ENCODE data around the gene S100A1.
A peak's percentile ranks its signal among the peaks of the same experiment; 100 is the strongest.
"Not testable (repeated sequence)": the region's sequence is repeated elsewhere in the genome, so short reads cannot be mapped to it uniquely, and the experiment has no call there.

The S100A1 gene

GRCh38 chr1:153633754-153634665 is 5.8 kb downstream of the S100A1 start, which contains the start of gene CHTOP:
TSS of gene CHTOP (plus strand) at chr1:153634066. CDS start at chr1:153636589, 2,523 bp downstream.
- H3K27me3 ChIP-seq (ENCODE audit: insufficient read depth, low read length): no peaks in the 10 kb centered on the region
- H3K4me3 ChIP-seq (ENCODE audit: low read length): peak within 1 kb of the TSS; percentile 93
- peaks cover 35% of the 10 kb centered on the region for H3K36me3 ChIP-seq (ENCODE audit: insufficient read depth, low read depth, low read length)
- H3K4me1 ChIP-seq (ENCODE audit: insufficient read depth, low read length): no peaks in the 10 kb centered on the region
- H3K9ac ChIP-seq (ENCODE audit: low read depth, low read length): peak within 1 kb of the TSS; percentile 100
- H3K27ac ChIP-seq (ENCODE audit: low read length): peak within 1 kb of the TSS; percentile 97
- H3K9me3 ChIP-seq (ENCODE audit: insufficient read depth, low read depth, low read length): no peaks in the 10 kb centered on the region

GRCh38 chr1:153635872-153636271 is 7.6 kb downstream of the S100A1 start:
- H3K9me3 ChIP-seq (ENCODE audit: insufficient read depth, low read depth, low read length): no peaks in the 10 kb centered on the region
- peak overlapping the region; percentile 93; the same call in 1 of the 2 replicates for H3K4me3 ChIP-seq (ENCODE audit: low read length)
- peaks cover 53% of the 10 kb centered on the region for H3K36me3 ChIP-seq (ENCODE audit: insufficient read depth, low read depth, low read length)
- peak overlapping the region; percentile 25; the same call in 1 of the 2 replicates for H3K9ac ChIP-seq (ENCODE audit: low read depth, low read length)
- H3K27ac ChIP-seq (ENCODE audit: low read length): no peak overlapping the region
- H3K27me3 ChIP-seq (ENCODE audit: insufficient read depth, low read length): no peaks in the 10 kb centered on the region
- no peaks in the 10 kb centered on the region for H3K4me1 ChIP-seq (ENCODE audit: insufficient read depth, low read length)

DNA sequence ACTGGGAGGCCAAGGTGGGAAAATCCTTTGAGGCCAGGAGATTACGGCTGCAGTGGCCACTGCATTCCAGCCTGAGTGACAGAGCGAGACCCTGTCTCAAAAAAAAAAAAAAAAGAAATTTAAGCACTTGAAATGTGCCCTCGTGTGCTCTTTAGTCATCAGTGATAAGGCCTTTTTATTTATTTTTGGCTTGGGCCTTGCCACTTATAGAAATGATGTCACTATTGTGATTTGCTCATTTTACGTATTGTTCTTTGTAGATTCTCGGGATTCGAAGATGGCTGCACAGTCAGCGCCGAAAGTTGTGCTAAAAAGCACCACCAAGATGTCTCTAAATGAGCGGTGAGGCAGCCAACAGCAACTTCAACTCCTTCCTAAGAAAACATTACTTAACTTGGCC is 8.1 kb downstream of the S100A1 start:
- H3K27ac ChIP-seq (ENCODE audit: low read length): no peak overlapping the region
- H3K4me1 ChIP-seq (ENCODE audit: insufficient read depth, low read length): no peaks in the 10 kb centered on the region
- H3K9me3 ChIP-seq (ENCODE audit: insufficient read depth, low read depth, low read length): no peaks in the 10 kb centered on the region
- peak overlapping the region; percentile 25; the same call in 1 of the 2 replicates for H3K9ac ChIP-seq (ENCODE audit: low read depth, low read length)
- peaks cover 58% of the 10 kb centered on the region for H3K36me3 ChIP-seq (ENCODE audit: insufficient read depth, low read depth, low read length)
- H3K4me3 ChIP-seq (ENCODE audit: low read length): no peak overlapping the region; the same call in 1 of the 2 replicates
- no peaks in the 10 kb centered on the region for H3K27me3 ChIP-seq (ENCODE audit: insufficient read depth, low read length)

- no peaks in the 10 kb centered on the region for H3K4me1 ChIP-seq (ENCODE audit: insufficient read depth, low read length)
- H3K9me3 ChIP-seq (ENCODE audit: insufficient read depth, low read depth, low read length): no peaks in the 10 kb centered on the region
- no peaks in the 10 kb centered on the region for H3K27me3 ChIP-seq (ENCODE audit: insufficient read depth, low read length)
- H3K36me3 ChIP-seq (ENCODE audit: insufficient read depth, low read depth, low read length): peaks cover 77% of the 10 kb centered on the region
- H3K27ac ChIP-seq (ENCODE audit: low read length): no peak overlapping the region
- H3K4me3 ChIP-seq (ENCODE audit: low read length): no peak overlapping the region
- no peak overlapping the region for H3K9ac ChIP-seq (ENCODE audit: low read depth, low read length)
Observed at GRCh38 chr1:153638261-153638660, 10.0 kb downstream of the S100A1 start.

DNA sequence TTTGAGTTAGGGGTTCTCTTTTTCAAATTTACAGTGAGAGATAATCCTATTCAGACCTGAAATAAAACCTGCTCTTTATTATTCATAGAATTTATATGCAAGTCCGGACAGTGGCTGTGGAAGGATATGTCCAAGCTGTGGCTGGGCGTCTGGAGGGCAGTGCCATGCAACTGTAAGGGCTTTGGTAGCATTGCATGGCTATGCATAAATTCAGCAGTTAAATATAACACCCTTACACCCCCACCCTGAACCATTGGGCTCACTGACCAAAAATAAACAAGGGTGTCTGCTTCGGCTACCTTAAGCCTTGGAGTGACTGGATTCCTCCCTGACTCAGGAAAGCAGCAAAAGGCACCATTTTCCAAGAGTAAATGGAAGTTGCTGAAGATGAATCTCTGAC is 11.0 kb downstream of the S100A1 start:
- no peaks in the 10 kb centered on the region for H3K27me3 ChIP-seq (ENCODE audit: insufficient read depth, low read length)
- H3K4me3 ChIP-seq (ENCODE audit: low read length): no peak overlapping the region
- H3K9me3 ChIP-seq (ENCODE audit: insufficient read depth, low read depth, low read length): no peaks in the 10 kb centered on the region
- H3K27ac ChIP-seq (ENCODE audit: low read length): no peak overlapping the region
- no peak overlapping the region for H3K9ac ChIP-seq (ENCODE audit: low read depth, low read length)
- peaks cover 88% of the 10 kb centered on the region for H3K36me3 ChIP-seq (ENCODE audit: insufficient read depth, low read depth, low read length)
- H3K4me1 ChIP-seq (ENCODE audit: insufficient read depth, low read length): no peaks in the 10 kb centered on the region

DNA sequence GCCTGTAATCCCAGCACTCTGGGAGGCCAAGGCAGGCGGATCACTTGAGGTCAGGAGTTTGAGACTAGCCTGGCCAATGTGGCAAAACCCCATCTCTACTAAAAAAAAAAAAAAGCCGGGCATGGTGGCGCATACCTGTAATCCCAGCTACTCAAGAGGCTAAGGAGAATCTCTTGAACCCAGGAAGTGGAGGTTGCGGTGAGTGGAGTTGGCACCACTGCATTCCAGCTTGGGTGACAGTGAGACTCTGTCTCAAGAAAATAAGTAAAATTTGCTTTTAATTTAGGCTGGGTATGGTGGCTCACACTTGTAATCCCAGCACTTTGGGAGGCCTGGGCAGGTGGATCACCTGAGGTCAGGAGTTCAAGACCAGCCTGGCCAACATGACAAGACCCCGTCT is 12.0 kb downstream of the S100A1 start:
- H3K27me3 ChIP-seq (ENCODE audit: insufficient read depth, low read length); H3K27ac ChIP-seq (ENCODE audit: low read length); H3K9ac ChIP-seq (ENCODE audit: low read depth, low read length); H3K9me3 ChIP-seq (ENCODE audit: insufficient read depth, low read depth, low read length); H3K4me1 ChIP-seq (ENCODE audit: insufficient read depth, low read length); H3K4me3 ChIP-seq (ENCODE audit: low read length): not testable (repeated sequence)
- peaks cover 97% of the 10 kb centered on the region for H3K36me3 ChIP-seq (ENCODE audit: insufficient read depth, low read depth, low read length)

- H3K9me3 ChIP-seq (ENCODE audit: insufficient read depth, low read depth, low read length): no peaks in the 10 kb centered on the region
- no peaks in the 10 kb centered on the region for H3K27me3 ChIP-seq (ENCODE audit: insufficient read depth, low read length)
- H3K36me3 ChIP-seq (ENCODE audit: insufficient read depth, low read depth, low read length): peaks cover 100% of the 10 kb centered on the region
- H3K9ac ChIP-seq (ENCODE audit: low read depth, low read length): no peak overlapping the region
- no peaks in the 10 kb centered on the region for H3K4me1 ChIP-seq (ENCODE audit: insufficient read depth, low read length)
- no peak overlapping the region for H3K4me3 ChIP-seq (ENCODE audit: low read length)
- H3K27ac ChIP-seq (ENCODE audit: low read length): no peak overlapping the region
Observed at GRCh38 chr1:153640861-153641260, 12.6 kb downstream of the S100A1 start.

GRCh38 chr1:153642161-153642560 is 13.9 kb downstream of the S100A1 start:
- Histone ChIP-seq H3K9me3 (ENCODE audit: insufficient read depth, low read depth, low read length) (no peaks in the 10 kb centered on the region), H3K36me3 (ENCODE audit: insufficient read depth, low read depth, low read length) (peaks cover 97% of the 10 kb centered on the region), H3K27ac (ENCODE audit: low read length) (no peak overlapping the region), H3K4me3 (ENCODE audit: low read length) (no peak overlapping the region), H3K4me1 (ENCODE audit: insufficient read depth, low read length) (no peaks in the 10 kb centered on the region), H3K27me3 (ENCODE audit: insufficient read depth, low read length) (no peaks in the 10 kb centered on the region), H3K9ac (ENCODE audit: low read depth, low read length) (no peak overlapping the region)

GRCh38 chr1:153643100-153643499 is 14.9 kb downstream of the S100A1 start:
- Histone ChIP-seq H3K4me1 (ENCODE audit: insufficient read depth, low read length) (no peaks in the 10 kb centered on the region), H3K36me3 (ENCODE audit: insufficient read depth, low read depth, low read length) (peaks cover 87% of the 10 kb centered on the region), H3K9me3 (ENCODE audit: insufficient read depth, low read depth, low read length) (no peaks in the 10 kb centered on the region), H3K27ac (ENCODE audit: low read length) (no peak overlapping the region), H3K4me3 (ENCODE audit: low read length) (no peak overlapping the region), H3K27me3 (ENCODE audit: insufficient read depth, low read length) (no peaks in the 10 kb centered on the region), H3K9ac (ENCODE audit: low read depth, low read length) (no peak overlapping the region)

GRCh38 chr1:153643816-153644215 is 15.6 kb downstream of the S100A1 start:
- H3K36me3 ChIP-seq (ENCODE audit: insufficient read depth, low read depth, low read length): peaks cover 80% of the 10 kb centered on the region
- no peak overlapping the region for H3K9ac ChIP-seq (ENCODE audit: low read depth, low read length)
- H3K4me3 ChIP-seq (ENCODE audit: low read length): no peak overlapping the region
- no peak overlapping the region for H3K27ac ChIP-seq (ENCODE audit: low read length)
- no peaks in the 10 kb centered on the region for H3K9me3 ChIP-seq (ENCODE audit: insufficient read depth, low read depth, low read length)
- H3K4me1 ChIP-seq (ENCODE audit: insufficient read depth, low read length): no peaks in the 10 kb centered on the region
- H3K27me3 ChIP-seq (ENCODE audit: insufficient read depth, low read length): no peaks in the 10 kb centered on the region

DNA sequence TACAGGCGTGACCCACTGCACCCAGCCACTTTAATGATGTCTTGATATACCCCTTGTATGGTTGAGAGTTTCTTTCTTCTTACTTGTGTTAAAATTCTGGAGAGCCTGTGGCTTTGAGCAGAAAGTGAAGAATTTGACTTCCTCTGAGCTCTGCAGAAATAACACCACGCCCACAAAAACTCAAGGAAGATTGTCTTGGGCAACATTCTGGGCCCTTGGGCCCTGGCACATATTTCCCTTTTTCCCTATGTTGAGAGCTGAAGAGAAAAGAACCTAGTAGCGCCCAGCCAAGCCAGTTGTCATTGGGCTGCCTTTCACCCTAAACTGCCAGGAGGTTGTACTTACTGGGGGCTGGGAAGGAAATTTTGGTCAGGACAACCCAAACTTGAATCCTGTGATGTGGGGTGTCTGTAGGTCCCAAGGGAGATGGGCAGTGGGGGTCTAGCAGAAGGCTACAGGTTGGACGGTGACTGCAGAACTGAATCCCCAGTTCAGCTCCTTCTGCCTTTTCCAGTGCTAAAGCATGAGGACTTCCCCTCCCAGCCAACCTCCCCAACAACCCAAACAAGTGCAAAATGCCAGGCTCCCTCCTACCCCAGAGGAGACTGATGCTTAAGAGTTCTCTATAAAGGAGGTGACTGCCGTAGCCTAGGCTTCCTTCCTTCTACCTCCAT is 18.6 kb downstream of the S100A1 start:
- H3K36me3 ChIP-seq (ENCODE audit: insufficient read depth, low read depth, low read length): peaks cover 50% of the 10 kb centered on the region
- no peak overlapping the region for H3K4me3 ChIP-seq (ENCODE audit: low read length)
- H3K27me3 ChIP-seq (ENCODE audit: insufficient read depth, low read length): no peaks in the 10 kb centered on the region
- H3K9me3 ChIP-seq (ENCODE audit: insufficient read depth, low read depth, low read length): no peaks in the 10 kb centered on the region
- no peak overlapping the region for H3K9ac ChIP-seq (ENCODE audit: low read depth, low read length)
- no peak overlapping the region for H3K27ac ChIP-seq (ENCODE audit: low read length)
- no peaks in the 10 kb centered on the region for H3K4me1 ChIP-seq (ENCODE audit: insufficient read depth, low read length)

GRCh38 chr1:153647346-153647714 is 19.1 kb downstream of the S100A1 start:
- H3K4me1 ChIP-seq (ENCODE audit: insufficient read depth, low read length): no peaks in the 10 kb centered on the region
- no peaks in the 10 kb centered on the region for H3K27me3 ChIP-seq (ENCODE audit: insufficient read depth, low read length)
- no peaks in the 10 kb centered on the region for H3K9me3 ChIP-seq (ENCODE audit: insufficient read depth, low read depth, low read length)
- H3K9ac ChIP-seq (ENCODE audit: low read depth, low read length): no peak overlapping the region
- H3K27ac ChIP-seq (ENCODE audit: low read length): no peak overlapping the region
- peaks cover 45% of the 10 kb centered on the region for H3K36me3 ChIP-seq (ENCODE audit: insufficient read depth, low read depth, low read length)
- H3K4me3 ChIP-seq (ENCODE audit: low read length): no peak overlapping the region
